ENCODE data around the gene CLASRP.

CLASRP gene

GRCh38 chr19:45023048-45023447 is 15.8 kb upstream of the CLASRP start:
- DNase-seq: no peak

- DNase-seq: no peak
These were observed 13.6 kb upstream of the CLASRP start for GRCh38 chr19:45025264-45025663.

DNA sequence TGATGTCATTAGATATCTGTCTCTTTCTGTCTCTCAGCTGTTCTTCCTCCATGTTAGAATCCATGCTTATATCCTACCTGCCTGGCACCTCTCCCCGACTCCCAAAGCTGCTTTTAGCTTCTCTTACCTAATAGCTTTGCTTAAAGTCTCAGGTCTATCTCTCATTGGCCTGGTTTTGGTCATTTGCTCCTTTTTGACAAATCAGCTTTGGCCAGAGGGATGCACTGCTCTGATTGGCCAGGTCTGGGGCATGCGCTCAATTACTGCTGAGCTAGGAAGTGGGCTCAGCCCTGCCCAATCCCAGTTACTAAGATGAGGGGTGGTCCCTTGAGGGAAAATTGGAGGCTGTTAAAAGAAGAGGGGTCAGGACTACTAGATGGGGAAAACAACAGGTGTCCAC is 11.5 kb upstream of the CLASRP start:
- DNase-seq: no peak

DNA sequence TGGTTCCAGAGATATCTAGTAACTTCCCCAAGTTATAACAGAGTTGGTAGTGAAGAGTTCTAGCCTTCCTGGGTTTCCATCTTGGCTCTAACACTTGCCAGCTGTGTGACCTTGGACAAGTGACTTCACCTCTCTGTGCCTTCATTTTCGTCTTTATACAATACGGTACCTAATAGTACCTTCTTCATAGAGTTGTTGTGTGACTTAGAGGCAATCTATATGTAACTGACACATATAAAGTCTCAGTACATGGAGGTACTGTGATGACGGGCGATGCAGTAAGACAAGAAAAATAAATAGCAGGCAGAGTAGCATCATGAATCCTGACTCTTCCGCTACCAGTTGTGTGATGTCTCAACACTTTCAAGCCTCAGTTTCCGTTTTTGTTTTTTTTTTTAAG is 8.0 kb upstream of the CLASRP start:
- DNase-seq: no peak

- no peak for DNase-seq
These were observed 6.4 kb upstream of the CLASRP start for GRCh38 chr19:45032421-45032820.

- no peak for DNase-seq
These were observed 3.1 kb upstream of the CLASRP start for GRCh38 chr19:45035755-45036154.

DNA sequence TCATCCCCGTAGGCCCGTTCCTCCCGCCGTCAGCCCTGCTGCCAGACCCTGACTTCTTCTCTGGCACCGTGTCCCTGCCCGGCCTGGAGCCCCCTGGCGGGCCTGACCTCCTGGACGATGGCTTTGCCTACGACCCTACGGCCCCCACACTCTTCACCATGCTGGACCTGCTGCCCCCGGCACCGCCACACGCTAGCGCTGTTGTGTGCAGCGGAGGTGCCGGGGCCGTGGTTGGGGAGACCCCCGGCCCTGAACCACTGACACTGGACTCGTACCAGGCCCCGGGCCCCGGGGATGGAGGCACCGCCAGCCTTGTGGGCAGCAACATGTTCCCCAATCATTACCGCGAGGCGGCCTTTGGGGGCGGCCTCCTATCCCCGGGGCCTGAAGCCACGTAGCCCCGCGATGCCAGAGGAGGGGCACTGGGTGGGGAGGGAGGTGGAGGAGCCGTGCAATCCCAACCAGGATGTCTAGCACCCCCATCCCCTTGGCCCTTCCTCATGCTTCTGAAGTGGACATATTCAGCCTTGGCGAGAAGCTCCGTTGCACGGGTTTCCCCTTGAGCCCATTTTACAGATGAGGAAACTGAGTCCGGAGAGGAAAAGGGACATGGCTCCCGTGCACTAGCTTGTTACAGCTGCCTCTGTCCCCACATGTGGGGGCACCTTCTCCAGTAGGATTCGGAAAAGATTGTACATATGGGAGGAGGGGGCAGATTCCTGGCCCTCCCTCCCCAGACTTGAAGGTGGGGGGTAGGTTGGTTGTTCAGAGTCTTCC is 1.3 kb upstream of the CLASRP start:
- DNase-seq: no peak

DNA sequence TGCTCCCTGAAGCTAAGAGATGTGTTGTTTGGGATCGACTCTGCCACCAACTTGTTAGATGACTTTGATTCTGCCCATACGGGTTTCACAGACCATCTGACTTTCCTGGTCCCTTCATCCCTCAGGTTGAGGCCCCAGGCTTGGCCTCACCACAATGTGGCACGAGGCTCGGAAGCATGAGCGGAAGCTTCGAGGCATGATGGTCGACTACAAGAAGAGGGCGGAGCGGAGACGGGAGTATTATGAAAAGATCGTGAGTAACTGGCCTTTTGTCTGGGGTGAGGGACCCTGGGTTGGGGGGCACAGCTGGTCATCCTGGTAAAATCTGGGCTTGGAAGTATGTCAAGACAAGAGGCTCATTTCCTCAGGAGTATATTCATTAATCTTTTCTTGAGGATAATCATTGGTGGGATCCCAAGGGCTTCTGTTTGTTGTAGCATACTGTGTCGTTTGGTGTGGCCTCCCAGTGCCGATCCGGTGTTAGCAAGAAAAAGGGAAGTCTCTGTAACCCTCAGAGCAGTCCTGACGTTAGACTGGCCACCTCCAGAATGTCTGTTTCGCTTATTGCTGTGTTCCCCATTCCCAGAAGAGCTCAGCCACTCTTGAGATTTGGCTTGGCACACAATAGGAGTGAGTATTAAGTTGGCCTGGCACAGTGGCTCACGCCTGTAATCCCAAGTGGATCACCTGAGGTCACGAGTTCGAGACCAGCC is 1.4 kb downstream of the CLASRP start:
- peak; percentile 80 to 83 for DNase-seq

GRCh38 chr19:45041125-45041524 is 2.3 kb downstream of the CLASRP start:
- no peak for DNase-seq

DNA sequence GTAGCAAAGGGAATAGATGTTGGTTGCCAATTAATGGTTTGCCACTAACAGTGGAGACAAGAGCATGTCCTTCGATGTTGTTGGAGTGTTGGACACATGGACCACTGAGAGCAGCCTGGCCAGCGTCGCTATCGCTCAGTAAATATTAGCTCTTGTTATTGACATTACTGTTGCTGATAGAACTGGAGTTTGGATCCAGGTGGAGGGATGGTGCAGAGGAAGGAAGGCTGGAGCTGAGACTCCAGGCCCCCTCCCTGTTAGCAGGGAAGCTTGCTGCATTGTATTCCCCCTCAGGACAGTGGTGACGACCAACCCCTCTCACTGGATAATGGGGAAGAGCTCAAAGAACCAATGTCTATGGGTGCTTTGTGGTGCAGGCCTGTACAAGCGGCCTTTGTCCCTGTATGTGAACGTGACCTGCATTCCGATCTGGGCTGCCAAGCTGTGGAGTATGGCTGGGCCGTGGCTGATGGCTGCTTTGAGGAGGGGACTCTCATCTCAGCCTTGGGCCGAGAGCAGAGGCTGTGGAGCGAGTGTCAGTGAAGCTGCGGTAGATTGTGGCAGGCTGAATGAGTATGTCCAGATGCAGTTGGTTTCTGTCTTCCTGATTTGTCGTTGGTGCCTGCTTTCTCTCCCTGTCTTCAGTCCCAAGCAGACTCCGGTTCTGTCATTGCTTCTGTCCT is 7.0 kb downstream of the CLASRP start:
- DNase-seq: no peak

DNA sequence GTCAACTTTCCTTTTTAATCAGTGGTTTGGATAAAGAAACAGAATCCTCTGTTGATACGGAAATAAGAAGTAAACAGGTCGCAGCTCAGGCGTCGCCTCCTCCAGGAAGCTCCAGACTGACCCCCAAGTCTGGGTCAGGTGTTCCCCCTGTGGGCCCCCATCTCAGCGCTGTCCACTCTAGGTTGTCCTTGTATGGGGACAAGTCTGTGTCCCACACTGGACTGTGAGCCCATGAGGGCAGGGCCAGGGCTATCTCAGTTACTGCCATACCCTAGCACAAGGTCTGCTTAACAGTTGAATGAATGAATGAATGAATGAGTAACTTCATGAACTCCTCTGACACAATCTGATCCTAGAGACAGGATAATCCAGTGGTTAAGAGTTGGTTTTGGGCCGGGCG is 7.5 kb downstream of the CLASRP start:
- DNase-seq: no peak

- peak; percentile 38 to 59 for DNase-seq
These were observed 8.4 kb downstream of the CLASRP start for GRCh38 chr19:45047188-45047797.

GRCh38 chr19:45049073-45049736 is 10.4 kb downstream of the CLASRP start:
- DNase-seq: no peak

DNA sequence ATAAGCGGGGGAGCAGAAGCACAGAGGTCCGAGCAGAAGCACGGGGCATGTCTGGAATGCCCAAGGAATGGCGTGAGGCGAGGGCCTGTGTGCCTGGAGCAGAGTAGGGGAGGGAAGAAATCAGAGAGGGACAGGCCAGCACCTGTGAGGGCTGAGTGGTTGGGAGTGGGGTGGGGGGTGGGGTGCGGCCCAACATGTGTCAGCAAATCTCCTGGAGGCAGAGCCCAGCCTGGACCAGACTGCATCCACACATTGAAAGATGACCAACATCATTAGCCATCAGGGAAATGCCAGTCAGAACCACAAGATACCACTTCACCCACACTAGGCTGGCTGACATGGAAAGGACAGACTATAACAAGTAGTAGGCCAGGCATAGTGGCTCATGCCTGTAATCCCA is 11.2 kb downstream of the CLASRP start:
- no peak for DNase-seq

GRCh38 chr19:45051929-45052579 is 13.2 kb downstream of the CLASRP start:
- no peak for DNase-seq

GRCh38 chr19:45056831-45057230 is 18.0 kb downstream of the CLASRP start:
- no peak for DNase-seq

GRCh38 chr19:45057444-45057843 is 18.6 kb downstream of the CLASRP start:
- no peak for DNase-seq

DNA sequence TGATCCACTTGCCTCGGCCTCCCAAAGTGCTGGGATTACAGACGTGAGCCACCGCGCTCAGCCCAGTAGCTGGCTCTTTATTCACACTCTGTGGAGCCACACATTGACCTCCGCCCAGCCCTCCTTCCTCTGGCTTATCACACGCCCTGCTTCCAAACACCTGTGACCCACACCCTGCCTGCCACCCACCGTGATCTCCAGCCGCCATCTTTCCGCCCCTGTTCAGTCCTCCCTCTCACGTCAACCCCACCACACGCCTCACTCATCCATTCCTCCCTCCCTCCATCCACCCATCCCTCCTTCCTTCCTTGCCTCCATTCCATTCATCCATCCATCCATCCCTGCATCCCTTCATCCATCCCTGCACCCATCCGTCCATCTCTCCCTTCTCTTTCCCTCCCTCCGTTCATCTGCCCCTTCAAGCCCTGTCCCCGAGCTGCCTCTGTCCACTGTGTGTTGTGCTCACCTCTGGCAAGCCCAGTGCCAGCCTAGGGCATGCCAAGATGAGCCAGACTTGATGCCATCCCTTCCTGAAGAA is 19.8 kb downstream of the CLASRP start:
- DNase-seq: no peak

- DNase-seq: peak; percentile 54 to 96
These were observed 20.6 kb downstream of the CLASRP start for GRCh38 chr19:45059258-45059965.

- no peak for DNase-seq
These were observed 23.1 kb downstream of the CLASRP start for GRCh38 chr19:45061965-45062364.

Data from inflammatory macrophage treated with lipopolysaccharide for 1 hour (primary cell).